Chondrocyte (in vitro differentiated cells): ENCODE data around the gene AFAP1L1. TPM values are rescaled to one million over a fixed set of nuclear protein-coding genes. Genes with fewer than 3 reads are reported as not detected.
A peak's percentile ranks its signal among the peaks of the same experiment; 100 is the strongest.

ENCODE experiments used
- DNase-seq: peaks from one replicate; pipeline ENCODE4 v3.0.0; 2021; ENCODE audit warnings: mixed read lengths, low spot score
- H3K27ac Mint-ChIP-seq: one replicate; pipeline ENCODE4 v1.8.0; 2021; ENCODE audit warnings: mild to moderate bottlenecking, moderate library complexity, mixed read lengths; ENCODE audit not compliant: unreplicated experiment
- H3K27me3 Mint-ChIP-seq: 2 replicates; pipeline ENCODE4 v1.8.0; 2021; ENCODE audit warnings: low read depth, mixed read lengths
- H3K36me3 Mint-ChIP-seq: 2 replicates; pipeline ENCODE4 v1.8.0; 2021; ENCODE audit warnings: low read depth, mixed read lengths
- H3K4me1 Mint-ChIP-seq: 2 replicates; pipeline ENCODE4 v1.8.0; 2021; ENCODE audit warnings: low read depth, mild to moderate bottlenecking, mixed read lengths
- H3K4me3 Mint-ChIP-seq: one replicate; pipeline ENCODE4 v1.8.0; 2021; ENCODE audit warnings: mild to moderate bottlenecking, moderate library complexity, mixed read lengths; ENCODE audit not compliant: unreplicated experiment
- H3K9me3 Mint-ChIP-seq: 2 replicates; pipeline ENCODE4 v1.8.0; 2021; ENCODE audit warnings: low read depth, mixed read lengths
- CTCF ChIP-seq: fragments of 200-600 bp; sonication (generic); IDR thresholded peaks from 2 replicates; pipeline ENCODE4 v1.5.0; 2021; ENCODE audit warnings: antibody characterized with exemption, mild to moderate bottlenecking, moderate library complexity
- total RNA-seq: library from RNA; stranded (reverse); gene quantifications from 3 replicates; pipeline ENCODE4 v1.2.1, GENCODE V29; 2021

The AFAP1L1 gene
- total RNA-seq, 1 donor from 2014 or later, result 8.3 TPM

- Mint-ChIP-seq H3K9me3 (no peaks in the 10 kb centered on the region), H3K4me1 (peaks cover 17% of the 10 kb centered on the region), H3K4me3 (no peak overlapping the region), H3K27ac (no peak overlapping the region), H3K36me3 (peaks cover 3% of the 10 kb centered on the region), H3K27me3 (no peaks in the 10 kb centered on the region)
- TF ChIP-seq CTCF, result no peak
- DNase-seq, result no peak
These were observed 66.7 kb downstream of the AFAP1L1 start for GRCh38 chr5:149338364-149338763.

- Mint-ChIP-seq H3K9me3 (no peaks in the 10 kb centered on the region), H3K27me3 (no peaks in the 10 kb centered on the region), H3K36me3 (peaks cover 3% of the 10 kb centered on the region), H3K4me3 (no peak overlapping the region), H3K27ac (no peak overlapping the region), H3K4me1 (peaks cover 21% of the 10 kb centered on the region)
- no peak for DNase-seq
- no peak for TF ChIP-seq CTCF
These were observed 69.3 kb downstream of the AFAP1L1 start for GRCh38 chr5:149340920-149341319.

- Mint-ChIP-seq H3K27me3 (no peaks in the 10 kb centered on the region), H3K4me3 (no peak overlapping the region), H3K27ac (no peak overlapping the region), H3K4me1 (peaks cover 28% of the 10 kb centered on the region), H3K9me3 (no peaks in the 10 kb centered on the region), H3K36me3 (peaks cover 1% of the 10 kb centered on the region)
- DNase-seq, result no peak
- TF ChIP-seq CTCF, result no peak
These were observed 70.2 kb downstream of the AFAP1L1 start for GRCh38 chr5:149341876-149342275.

GRCh38 chr5:149344151-149344550 is 72.5 kb downstream of the AFAP1L1 start:
- TF ChIP-seq CTCF, result no peak
- H3K4me3 Mint-ChIP-seq, result no peak overlapping the region
- H3K4me1 Mint-ChIP-seq, result peaks cover 43% of the 10 kb centered on the region
- no peaks in the 10 kb centered on the region for H3K27me3 Mint-ChIP-seq
- peaks cover 5% of the 10 kb centered on the region for H3K36me3 Mint-ChIP-seq
- H3K27ac Mint-ChIP-seq, result no peak overlapping the region
- no peaks in the 10 kb centered on the region for H3K9me3 Mint-ChIP-seq
- DNase-seq, result no peak

- Mint-ChIP-seq H3K4me3 (peak within 1 kb of the TSS; percentile 91), H3K9me3 (no peaks in the 10 kb centered on the region), H3K4me1 (peaks cover 47% of the 10 kb centered on the region), H3K36me3 (peaks cover 14% of the 10 kb centered on the region), H3K27ac (peak within 1 kb of the TSS; percentile 99), H3K27me3 (no peaks in the 10 kb centered on the region)
- DNase-seq, result peak; percentile 99
- TF ChIP-seq CTCF, result peak; percentile 12
These were observed 73.7 kb downstream of the AFAP1L1 start, which contains the start of gene GRPEL2 for GRCh38 chr5:149345147-149345891. GRPEL2 (plus strand) TSS chr5:149345499; CDS start chr5:149345540, 41 bp downstream.
